K562 (cell line): Measurements from ENCODE around the gene NAA40. TPM values are rescaled to one million over a fixed set of nuclear protein-coding genes. Genes with fewer than 3 reads are reported as not detected.

Experiments used
- ATF7 ChIP-seq: fragments of 450-650 bp; IDR thresholded peaks from 2 replicates; pipeline ENCODE4 v1.7.1; 2014; ENCODE audit warnings: mild to moderate bottlenecking, moderate library complexity
- ELF1 ChIP-seq: fragments of 200-800 bp; sonication (Bioruptor generic); IDR thresholded peaks from 2 replicates; pipeline ENCODE4 v1.6.1; 2016; ENCODE audit warnings: missing genetic modification characterization, missing compliant biosample characterization
- EZH2 ChIP-seq: IDR thresholded peaks from 2 replicates; pipeline ENCODE4 v1.6.1; 2012; ENCODE audit warnings: low read depth, mild to moderate bottlenecking, inconsistent platforms, low read length, borderline replicate concordance
- FUS ChIP-seq: fragments of 200-400 bp; formaldehyde crosslinking; optimal IDR thresholded peaks from 2 replicates; pipeline ENCODE3; 2017; ENCODE audit warnings: low read depth, low read length
- KLF13 ChIP-seq: fragments of 450-650 bp; IDR thresholded peaks from 2 replicates; pipeline ENCODE4 v1.6.1; 2016; ENCODE audit warnings: missing genetic modification characterization, low read depth, mild to moderate bottlenecking, missing compliant biosample characterization, moderate library complexity, borderline replicate concordance
- NFATC3 ChIP-seq: fragments of 450-650 bp; IDR thresholded peaks from 2 replicates; pipeline ENCODE4 v1.6.1; 2017; ENCODE audit warnings: mild to moderate bottlenecking
- NFXL1 ChIP-seq: fragments of 450-650 bp; formaldehyde crosslinking; IDR thresholded peaks from 2 replicates; pipeline ENCODE4 v1.4.0; 2021; ENCODE audit warnings: mild to moderate bottlenecking
- NRF1 ChIP-seq, 2 experiments: fragments of 450-650 bp; IDR thresholded peaks in 1 of 2; conservative IDR thresholded peaks in 1 of 2; 2 replicates each; pipeline ENCODE4 v1.6.1; 2014; ENCODE audit warnings: mild to moderate bottlenecking in 2 of 2
- PHB ChIP-seq: fragments of 250-450 bp; sonication (Bioruptor Pico); IDR thresholded peaks from 2 replicates; pipeline ENCODE4 v1.5.0; 2021
- PTTG1 ChIP-seq: fragments of 450-650 bp; IDR thresholded peaks from 2 replicates; pipeline ENCODE4 v1.6.1; 2016; ENCODE audit warnings: low read depth, mild to moderate bottlenecking, missing genetic modification characterization, missing compliant biosample characterization
- RAD51 ChIP-seq: fragments of 450-650 bp; IDR thresholded peaks from 2 replicates; pipeline ENCODE4 v1.7.1; 2016; ENCODE audit warnings: low read depth, mild to moderate bottlenecking, borderline replicate concordance
- TCF7 ChIP-seq: sonication (generic); IDR thresholded peaks from 2 replicates; pipeline ENCODE4 v1.6.1; 2016; ENCODE audit warnings: antibody characterized with exemption, borderline replicate concordance
- TOE1 ChIP-seq, 2 experiments: fragments of 450-650 bp in 1 of 2; sonication (generic) in 1 of 2; formaldehyde crosslinking in 1 of 2; IDR thresholded peaks; 2 replicates each; pipeline versions ENCODE4 v1.7.1 to v1.8.0; 2016 to 2022; ENCODE audit warnings: borderline replicate concordance in 2 of 2, mild to moderate bottlenecking in 2 of 2, antibody characterized with exemption in 1 of 2, inconsistent platforms in 1 of 2, low read depth in 1 of 2, missing genetic modification reagents in 1 of 2, moderate library complexity in 1 of 2
- polyA plus RNA-seq, 8 experiments: library from polyadenylated mRNA; depleted of rRNA in 4 of 8; stranded (reverse) in 5 of 8; unstranded in 3 of 8; fragments of >200 nt; fragmentation: Nextera tagmentation in 2 of 8; fragmentation: Illumina TruSeq in 1 of 8; extraction: Ambion mirVana in 2 of 8; extraction: Trizol in 1 of 8; gene quantifications; 2 replicates each; pipeline versions ENCODE4 v1.2.1 to v1.2.3, GENCODE V29; 2011 to 2014; ENCODE audit warnings: inconsistent platforms in 1 of 8, missing spikeins in 1 of 8
- total RNA-seq, 7 experiments: library from RNA; depleted of rRNA in 6 of 7; stranded (reverse); fragments of >200 nt in 6 of 7; fragmentation: Illumina TruSeq in 2 of 7; extraction: Trizol in 2 of 7; gene quantifications; 2 replicates each; pipeline versions ENCODE4 v1.2.1 to v1.2.3, GENCODE V29; 2011 to 2021; ENCODE audit warnings: low replicate concordance in 1 of 7
- TF ChIP-seq, protein P1 (sequence below): sonication (generic); formaldehyde crosslinking; IDR thresholded peaks from 2 replicates; pipeline ENCODE4 v1.8.1; 2023; ENCODE audit warnings: mild to moderate bottlenecking, missing genetic modification reagents
- TF ChIP-seq, protein P2 (sequence below): fragments of 200-800 bp; sonication (Bioruptor generic); IDR thresholded peaks from 2 replicates; pipeline ENCODE4 v1.6.1; 2017; ENCODE audit warnings: missing genetic modification characterization, missing compliant biosample characterization
- TF ChIP-seq, protein P3 (sequence below): fragments of 450-650 bp; IDR thresholded peaks from 2 replicates; pipeline ENCODE4 v1.6.1; 2017; ENCODE audit warnings: antibody characterized with exemption, mild to moderate bottlenecking

The NAA40 gene
- total and polyA plus RNA-seq, 9 of the 15 experiments (the other 6 are each of a cell fraction or from before 2014, with no cell fraction given): 6.2 to 39.0 (median 23.1) TPM

DNA sequence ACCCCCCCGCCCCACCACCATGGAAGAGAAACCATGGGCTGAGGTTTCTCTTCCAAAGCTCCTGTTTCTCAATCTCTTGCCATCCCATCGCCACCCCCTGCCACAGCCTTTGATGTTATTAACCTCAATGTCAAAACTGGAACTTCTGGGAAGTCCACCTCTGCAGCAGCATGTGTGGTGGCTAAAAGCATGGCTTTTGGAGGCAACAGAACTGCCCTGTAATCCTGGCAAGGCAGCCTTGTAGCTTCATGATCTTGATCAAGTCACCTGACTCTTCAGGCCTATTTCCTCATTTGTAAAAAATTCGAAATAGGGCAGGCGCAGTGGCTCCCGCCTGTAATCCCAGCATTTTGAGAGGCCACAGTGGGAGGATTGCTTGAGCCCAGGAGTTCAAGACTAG, 32.1 kb downstream of the NAA40 start (continued):
- TF ChIP-seq NFATC3 (no peak), ATF7 (0 out of 2 replicates have a peak, but pooled peaks have one; percentile 10), TOE1 (IDR thresholded peaks at IDR 0.05; ENCODE audit: borderline replicate concordance) (peak; percentile 23; the same call in 1 of the 2 replicates), TOE1 (CRISPR knock-in tag; IDR thresholded peaks at IDR 0.05; ENCODE audit: borderline replicate concordance, low read depth) (no peak), TCF7 (no peak), KLF13 (no peak), NFXL1 (CRISPR knock-in tag) (no peak), EZH2 (no peak), PHB (CRISPR knock-in tag) (no peak), FUS (no peak), PTTG1 (tag) (no peak), ELF1 (tag) (peak; percentile 50; the same call in 1 of the 2 replicates), RAD51 (0 out of 2 replicates have a peak, but pooled peaks have one; percentile 58), NRF1 (conservative IDR thresholded peaks at IDR 0.05 in 1 of 2, IDR thresholded peaks at IDR 0.05 in 1 of 2) (peak in 1 of 2 experiments; percentile 53; a peak in 2 of 4 replicates)
- TF ChIP-seq, protein P1, sequence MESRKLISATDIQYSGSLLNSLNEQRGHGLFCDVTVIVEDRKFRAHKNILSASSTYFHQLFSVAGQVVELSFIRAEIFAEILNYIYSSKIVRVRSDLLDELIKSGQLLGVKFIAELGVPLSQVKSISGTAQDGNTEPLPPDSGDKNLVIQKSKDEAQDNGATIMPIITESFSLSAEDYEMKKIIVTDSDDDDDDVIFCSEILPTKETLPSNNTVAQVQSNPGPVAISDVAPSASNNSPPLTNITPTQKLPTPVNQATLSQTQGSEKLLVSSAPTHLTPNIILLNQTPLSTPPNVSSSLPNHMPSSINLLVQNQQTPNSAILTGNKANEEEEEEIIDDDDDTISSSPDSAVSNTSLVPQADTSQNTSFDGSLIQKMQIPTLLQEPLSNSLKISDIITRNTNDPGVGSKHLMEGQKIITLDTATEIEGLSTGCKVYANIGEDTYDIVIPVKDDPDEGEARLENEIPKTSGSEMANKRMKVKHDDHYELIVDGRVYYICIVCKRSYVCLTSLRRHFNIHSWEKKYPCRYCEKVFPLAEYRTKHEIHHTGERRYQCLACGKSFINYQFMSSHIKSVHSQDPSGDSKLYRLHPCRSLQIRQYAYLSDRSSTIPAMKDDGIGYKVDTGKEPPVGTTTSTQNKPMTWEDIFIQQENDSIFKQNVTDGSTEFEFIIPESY: 0 out of 2 replicates have a peak, but pooled peaks have one; percentile 38
- TF ChIP-seq, protein P2, sequence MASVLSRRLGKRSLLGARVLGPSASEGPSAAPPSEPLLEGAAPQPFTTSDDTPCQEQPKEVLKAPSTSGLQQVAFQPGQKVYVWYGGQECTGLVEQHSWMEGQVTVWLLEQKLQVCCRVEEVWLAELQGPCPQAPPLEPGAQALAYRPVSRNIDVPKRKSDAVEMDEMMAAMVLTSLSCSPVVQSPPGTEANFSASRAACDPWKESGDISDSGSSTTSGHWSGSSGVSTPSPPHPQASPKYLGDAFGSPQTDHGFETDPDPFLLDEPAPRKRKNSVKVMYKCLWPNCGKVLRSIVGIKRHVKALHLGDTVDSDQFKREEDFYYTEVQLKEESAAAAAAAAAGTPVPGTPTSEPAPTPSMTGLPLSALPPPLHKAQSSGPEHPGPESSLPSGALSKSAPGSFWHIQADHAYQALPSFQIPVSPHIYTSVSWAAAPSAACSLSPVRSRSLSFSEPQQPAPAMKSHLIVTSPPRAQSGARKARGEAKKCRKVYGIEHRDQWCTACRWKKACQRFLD: peak; percentile 24; the same call in 1 of the 2 replicates
- TF ChIP-seq, protein P3, sequence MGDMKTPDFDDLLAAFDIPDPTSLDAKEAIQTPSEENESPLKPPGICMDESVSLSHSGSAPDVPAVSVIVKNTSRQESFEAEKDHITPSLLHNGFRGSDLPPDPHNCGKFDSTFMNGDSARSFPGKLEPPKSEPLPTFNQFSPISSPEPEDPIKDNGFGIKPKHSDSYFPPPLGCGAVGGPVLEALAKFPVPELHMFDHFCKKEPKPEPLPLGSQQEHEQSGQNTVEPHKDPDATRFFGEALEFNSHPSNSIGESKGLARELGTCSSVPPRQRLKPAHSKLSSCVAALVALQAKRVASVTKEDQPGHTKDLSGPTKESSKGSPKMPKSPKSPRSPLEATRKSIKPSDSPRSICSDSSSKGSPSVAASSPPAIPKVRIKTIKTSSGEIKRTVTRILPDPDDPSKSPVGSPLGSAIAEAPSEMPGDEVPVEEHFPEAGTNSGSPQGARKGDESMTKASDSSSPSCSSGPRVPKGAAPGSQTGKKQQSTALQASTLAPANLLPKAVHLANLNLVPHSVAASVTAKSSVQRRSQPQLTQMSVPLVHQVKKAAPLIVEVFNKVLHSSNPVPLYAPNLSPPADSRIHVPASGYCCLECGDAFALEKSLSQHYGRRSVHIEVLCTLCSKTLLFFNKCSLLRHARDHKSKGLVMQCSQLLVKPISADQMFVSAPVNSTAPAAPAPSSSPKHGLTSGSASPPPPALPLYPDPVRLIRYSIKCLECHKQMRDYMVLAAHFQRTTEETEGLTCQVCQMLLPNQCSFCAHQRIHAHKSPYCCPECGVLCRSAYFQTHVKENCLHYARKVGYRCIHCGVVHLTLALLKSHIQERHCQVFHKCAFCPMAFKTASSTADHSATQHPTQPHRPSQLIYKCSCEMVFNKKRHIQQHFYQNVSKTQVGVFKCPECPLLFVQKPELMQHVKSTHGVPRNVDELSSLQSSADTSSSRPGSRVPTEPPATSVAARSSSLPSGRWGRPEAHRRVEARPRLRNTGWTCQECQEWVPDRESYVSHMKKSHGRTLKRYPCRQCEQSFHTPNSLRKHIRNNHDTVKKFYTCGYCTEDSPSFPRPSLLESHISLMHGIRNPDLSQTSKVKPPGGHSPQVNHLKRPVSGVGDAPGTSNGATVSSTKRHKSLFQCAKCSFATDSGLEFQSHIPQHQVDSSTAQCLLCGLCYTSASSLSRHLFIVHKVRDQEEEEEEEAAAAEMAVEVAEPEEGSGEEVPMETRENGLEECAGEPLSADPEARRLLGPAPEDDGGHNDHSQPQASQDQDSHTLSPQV: 0 out of 2 replicates have a peak, but pooled peaks have one; percentile 38
- TF ChIP-seq, all 486 proteins: peak for 23
